A549 (cell line): ENCODE data around the gene ADCY7.

Source experiments
- MAX ChIP-seq: IDR thresholded peaks from 2 replicates; pipeline ENCODE4 v1.6.1; 2012
- PHF8 ChIP-seq: fragments of 200-600 bp; sonication (generic); IDR thresholded peaks from 2 replicates; pipeline ENCODE4 v1.6.1; 2016; ENCODE audit warnings: low read depth, mild to moderate bottlenecking, antibody characterized with exemption, moderate library complexity, borderline replicate concordance

- TF ChIP-seq MAX (no peak), PHF8 (no peak)
Measured at GRCh38 chr16:50219402-50219975, 46.9 kb upstream of the ADCY7 start.
